Left renal cortex interstitium (tissue), 4 donors: ENCODE results near the gene SSUH2. TPM values are rescaled to one million over a fixed set of nuclear protein-coding genes. Genes with fewer than 3 reads are reported as not detected.
"Not testable (repeated sequence)": the region's sequence is repeated elsewhere in the genome, so short reads cannot be mapped to it uniquely, and the experiment has no call there.

Experiments
- DNase-seq, 4 donors: peaks; one replicate each; pipeline ENCODE4 v3.0.0-alpha.2; 2013; ENCODE audit warnings: low read depth in 4 of 4, low spot score in 2 of 4, missing footprints in 1 of 4
- polyA plus RNA-seq, 4 donors: library from polyadenylated mRNA; unstranded; fragments of 120-200 nt; gene quantifications; one replicate each; pipeline ENCODE4 v1.2.1, GENCODE V29; 2013; ENCODE audit not compliant: insufficient read length in 4 of 4

The SSUH2 gene
- polyA plus RNA-seq, 4 donors = 4.1 to 5.7 (median 4.7) TPM

GRCh38 chr3:8659242-8659641, 14.6 kb upstream of the SSUH2 start:
- DNase-seq = no peak

GRCh38 chr3:8658306-8659212, 14.0 kb upstream of the SSUH2 start:
- DNase-seq = peak in 2 of 4 donors; percentile 41 to 69

GRCh38 chr3:8657804-8658305, 13.3 kb upstream of the SSUH2 start:
- no peak for DNase-seq

GRCh38 chr3:8656240-8656639, 11.6 kb upstream of the SSUH2 start:
- DNase-seq = no peak

GRCh38 chr3:8655387-8655835, 10.8 kb upstream of the SSUH2 start:
- no peak for DNase-seq

GRCh38 chr3:8654572-8655329, 10.2 kb upstream of the SSUH2 start:
- not testable (repeated sequence) for DNase-seq

GRCh38 chr3:8653800-8654408, 9.3 kb upstream of the SSUH2 start:
- DNase-seq = no peak

GRCh38 chr3:8652324-8652987, 7.9 kb upstream of the SSUH2 start:
- no peak for DNase-seq

GRCh38 chr3:8651418-8652323, 7.1 kb upstream of the SSUH2 start:
- DNase-seq = no peak

GRCh38 chr3:8650583-8651416, 6.2 kb upstream of the SSUH2 start:
- DNase-seq = no peak

GRCh38 chr3:8649757-8650156, 5.2 kb upstream of the SSUH2 start:
- DNase-seq = no peak

GRCh38 chr3:8648909-8649741, 4.5 kb upstream of the SSUH2 start:
- DNase-seq = no peak

GRCh38 chr3:8647137-8647985, 2.8 kb upstream of the SSUH2 start:
- no peak for DNase-seq

GRCh38 chr3:8646313-8646938, 1.8 kb upstream of the SSUH2 start:
- DNase-seq = no peak

GRCh38 chr3:8645712-8646111, 1.1 kb upstream of the SSUH2 start:
- no peak for DNase-seq

GRCh38 chr3:8643693-8644365, 769 bp downstream of the SSUH2 start:
- DNase-seq = no peak
